Erythroblast (primary cell): ENCODE results near the gene KIRREL3.

Experiments
- DNase-seq, 2 experiments: peaks; one replicate each; lab custom pipeline; 2025; lab: John Stamatoyannopoulos, UW
- GATA1 ChIP-seq: IDR thresholded peaks from 2 replicates; pipeline ENCODE4 v1.6.1; 2011; ENCODE audit warnings: low read depth, mild to moderate bottlenecking, control low read depth, low read length, moderate library complexity
- POLR2A ChIP-seq: IDR thresholded peaks from 2 replicates; pipeline ENCODE4 v1.6.1; 2011; ENCODE audit warnings: mild to moderate bottlenecking, low read length

Gene KIRREL3

GRCh38 chr11:126897430-126897829 is 103.1 kb downstream of the KIRREL3 start:
- DNase-seq = no peak
- TF ChIP-seq POLR2A = no peak
- TF ChIP-seq GATA1 = no peak

GRCh38 chr11:126896025-126896424 is 104.5 kb downstream of the KIRREL3 start:
- no peak for DNase-seq
- TF ChIP-seq GATA1 (no peak), POLR2A (no peak)

GRCh38 chr11:126893796-126894195 is 106.8 kb downstream of the KIRREL3 start:
- no peak for TF ChIP-seq GATA1
- TF ChIP-seq POLR2A = no peak
- DNase-seq = no peak

GRCh38 chr11:126892756-126893155 is 107.8 kb downstream of the KIRREL3 start:
- TF ChIP-seq GATA1 (no peak), POLR2A (no peak)
- DNase-seq = no peak

- TF ChIP-seq GATA1 (no peak), POLR2A (no peak)
- DNase-seq = no peak
Observed at GRCh38 chr11:126891556-126892217, 108.9 kb downstream of the KIRREL3 start.

GRCh38 chr11:126890561-126890960 is 110.0 kb downstream of the KIRREL3 start:
- no peak for TF ChIP-seq GATA1
- TF ChIP-seq POLR2A = no peak
- DNase-seq = no peak

- DNase-seq = no peak
- TF ChIP-seq GATA1 (no peak), POLR2A (no peak)
Observed at GRCh38 chr11:126888115-126888712, 112.4 kb downstream of the KIRREL3 start.

- TF ChIP-seq GATA1 = no peak
- no peak for TF ChIP-seq POLR2A
- no peak for DNase-seq
Observed at GRCh38 chr11:126886636-126887035, 113.9 kb downstream of the KIRREL3 start.

GRCh38 chr11:126886085-126886484 is 114.5 kb downstream of the KIRREL3 start:
- TF ChIP-seq POLR2A (no peak), GATA1 (no peak)
- DNase-seq = no peak

GRCh38 chr11:126884594-126884993 is 116.0 kb downstream of the KIRREL3 start:
- DNase-seq = no peak
- no peak for TF ChIP-seq GATA1

- no peak for TF ChIP-seq POLR2A
- DNase-seq = no peak
Observed at GRCh38 chr11:126884192-126884591, 116.4 kb downstream of the KIRREL3 start.

- TF ChIP-seq POLR2A (no peak), GATA1 (no peak)
- no peak for DNase-seq
Observed at GRCh38 chr11:126880872-126881271, 119.7 kb downstream of the KIRREL3 start.

GRCh38 chr11:126879516-126879915 is 121.1 kb downstream of the KIRREL3 start:
- no peak for DNase-seq
- TF ChIP-seq GATA1 = no peak
- no peak for TF ChIP-seq POLR2A

- DNase-seq = no peak
- no peak for TF ChIP-seq POLR2A
- no peak for TF ChIP-seq GATA1
Observed at GRCh38 chr11:126878913-126879482, 121.6 kb downstream of the KIRREL3 start.
